A673 (cell line): ENCODE results near the gene SYT7. TPM values are rescaled to one million over a fixed set of nuclear protein-coding genes. Genes with fewer than 3 reads are reported as not detected.
A peak's percentile ranks its signal among the peaks of the same experiment; 100 is the strongest.

Experiments
- BruUV-seq: library from RNA; stranded (reverse); fragments of 400-500 nt; replicated peaks from 2 replicates; lab custom pipeline; 2021; lab: Mats Ljungman, UMichigan
- CTCF ChIA-PET: fragments of 300-600 bp; sonication (Branson Sonifier 250); formaldehyde crosslinking; loops from one replicate; lab custom pipeline; 2022; ENCODE audit warnings: antibody characterized with exemption; lab: Charles Lee
- POLR2A ChIA-PET: fragments of 300-600 bp; sonication (Branson Sonifier 250); formaldehyde crosslinking; loops from one replicate; lab custom pipeline; 2022; ENCODE audit warnings: antibody characterized with exemption; ENCODE audit not compliant: low non-redundant PET; lab: Charles Lee
- DNase-seq: peaks from one replicate; pipeline ENCODE4 v3.0.0-alpha.2; 2015; ENCODE audit warnings: low spot score
- H3K27ac ChIP-seq: fragments of 200-600 bp; sonication (generic); 2 replicates; pipeline ENCODE4 v1.5.1; 2016; ENCODE audit warnings: mixed run types, low read depth, mild to moderate bottlenecking, mixed read lengths, antibody characterized with exemption, low read length; ENCODE audit not compliant: poor library complexity, severe bottlenecking
- H3K27me3 ChIP-seq: fragments of 200-600 bp; sonication (generic); replicated peaks from 2 replicates; pipeline ENCODE4 v1.6.1; 2017; ENCODE audit warnings: mixed run types, low read depth, mild to moderate bottlenecking, mixed read lengths, antibody characterized with exemption, low read length; ENCODE audit not compliant: insufficient read depth, poor library complexity
- H3K36me3 ChIP-seq: fragments of 200-600 bp; sonication (generic); 2 replicates; pipeline ENCODE4 v1.6.1; 2016; ENCODE audit warnings: mixed run types, mild to moderate bottlenecking, mixed read lengths, antibody characterized with exemption, low read length; ENCODE audit not compliant: insufficient read depth, poor library complexity, severe bottlenecking
- H3K4me1 ChIP-seq: fragments of 200-600 bp; sonication (generic); 2 replicates; pipeline ENCODE4 v1.6.1; 2017; ENCODE audit warnings: mixed run types, mild to moderate bottlenecking, mixed read lengths, antibody characterized with exemption, low read length; ENCODE audit not compliant: insufficient read depth, poor library complexity, severe bottlenecking
- H3K4me3 ChIP-seq: fragments of 200-600 bp; sonication (generic); 2 replicates; pipeline ENCODE4 v1.5.1; 2016; ENCODE audit warnings: low read depth, mixed run types, mild to moderate bottlenecking, mixed read lengths, low read length; ENCODE audit not compliant: poor library complexity, severe bottlenecking
- H3K9me3 ChIP-seq: fragments of 200-600 bp; sonication (generic); 2 replicates; pipeline ENCODE4 v1.6.1; 2016; ENCODE audit warnings: mixed run types, low read depth, mild to moderate bottlenecking, mixed read lengths, antibody characterized with exemption, low read length; ENCODE audit not compliant: poor library complexity, severe bottlenecking
- EZH2 ChIP-seq: fragments of 200-600 bp; sonication (generic); IDR thresholded peaks from 2 replicates; pipeline ENCODE4 v1.6.1; 2017; ENCODE audit warnings: borderline replicate concordance, low read depth, mild to moderate bottlenecking, mixed read lengths, antibody characterized with exemption, low read length; ENCODE audit not compliant: poor library complexity, severe bottlenecking
- intact Hi-C: fragments of 100-400 bp; cut with micrococcal nuclease; formaldehyde crosslinking; loops from one replicate; pipeline ENCODE4 v1.10.0; 2022; ENCODE audit not compliant: unreplicated experiment
- total RNA-seq: library from RNA; stranded (reverse); gene quantifications from 2 replicates; pipeline ENCODE4 v1.2.3, GENCODE V29; 2021
- TF ChIP-seq, protein P1 (sequence below): fragments of 300-800, 200-600 bp; sonication (generic); conservative IDR thresholded peaks from 2 replicates; pipeline ENCODE4 v1.5.1; 2017; ENCODE audit warnings: low read depth, mild to moderate bottlenecking, antibody characterized with exemption, low read length, moderate library complexity, mixed read lengths

The SYT7 gene
- total RNA-seq, 1 experiment from 2014 or later: 1.3 TPM

DNA sequence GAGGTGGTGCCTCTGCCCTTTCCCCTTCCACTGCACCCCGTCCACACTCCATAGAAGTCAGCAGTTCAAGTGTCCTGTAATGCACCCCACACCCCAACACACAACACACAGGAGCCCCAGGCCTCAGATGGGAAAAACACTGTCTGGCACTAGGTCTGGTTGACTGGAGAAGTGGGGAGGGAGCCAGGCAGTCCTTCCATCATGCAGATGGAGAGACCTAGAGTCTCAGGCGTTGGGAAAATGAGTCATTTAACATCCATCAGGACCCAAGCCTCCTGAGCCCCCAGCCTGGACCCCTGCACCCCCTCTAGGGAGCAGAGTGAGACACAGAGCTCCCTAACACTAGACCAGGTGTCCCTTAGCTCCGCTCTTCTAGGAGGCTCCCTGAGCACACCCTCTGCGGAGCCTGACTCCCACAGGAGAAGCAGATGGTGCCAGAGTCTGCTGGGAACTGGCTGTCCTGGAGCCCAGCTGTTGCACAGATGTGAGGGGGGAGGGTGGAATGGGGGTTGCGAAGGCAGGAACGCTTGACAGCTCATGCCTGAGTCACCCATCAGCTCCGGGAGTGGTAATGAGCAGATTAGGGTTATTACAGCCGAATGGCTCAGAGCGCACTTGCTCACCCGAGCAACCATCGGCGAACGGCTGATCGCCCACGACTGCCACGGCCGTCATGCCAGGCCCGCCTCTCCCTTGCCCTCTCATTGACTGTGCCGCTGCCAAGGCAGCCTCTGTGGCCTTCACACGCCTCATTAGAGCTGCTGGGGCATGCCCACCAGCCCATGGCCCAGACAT lies 22.1 kb upstream of the SYT7 start:
- peak; percentile 90 for DNase-seq
- H3K9me3 ChIP-seq: no peaks in the 10 kb centered on the region
- ChIA-PET POLR2A (no interaction called here), CTCF (no interaction called here)
- no peaks in the 10 kb centered on the region for H3K27me3 ChIP-seq
- H3K36me3 ChIP-seq: no peaks in the 10 kb centered on the region
- intact Hi-C loops: no loop called here
- BruUV-seq: no TSS peak
- TF ChIP-seq, protein P1, sequence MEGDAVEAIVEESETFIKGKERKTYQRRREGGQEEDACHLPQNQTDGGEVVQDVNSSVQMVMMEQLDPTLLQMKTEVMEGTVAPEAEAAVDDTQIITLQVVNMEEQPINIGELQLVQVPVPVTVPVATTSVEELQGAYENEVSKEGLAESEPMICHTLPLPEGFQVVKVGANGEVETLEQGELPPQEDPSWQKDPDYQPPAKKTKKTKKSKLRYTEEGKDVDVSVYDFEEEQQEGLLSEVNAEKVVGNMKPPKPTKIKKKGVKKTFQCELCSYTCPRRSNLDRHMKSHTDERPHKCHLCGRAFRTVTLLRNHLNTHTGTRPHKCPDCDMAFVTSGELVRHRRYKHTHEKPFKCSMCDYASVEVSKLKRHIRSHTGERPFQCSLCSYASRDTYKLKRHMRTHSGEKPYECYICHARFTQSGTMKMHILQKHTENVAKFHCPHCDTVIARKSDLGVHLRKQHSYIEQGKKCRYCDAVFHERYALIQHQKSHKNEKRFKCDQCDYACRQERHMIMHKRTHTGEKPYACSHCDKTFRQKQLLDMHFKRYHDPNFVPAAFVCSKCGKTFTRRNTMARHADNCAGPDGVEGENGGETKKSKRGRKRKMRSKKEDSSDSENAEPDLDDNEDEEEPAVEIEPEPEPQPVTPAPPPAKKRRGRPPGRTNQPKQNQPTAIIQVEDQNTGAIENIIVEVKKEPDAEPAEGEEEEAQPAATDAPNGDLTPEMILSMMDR: no peak
- TF ChIP-seq EZH2: no peak
- H3K4me1 ChIP-seq: peaks cover 11% of the 10 kb centered on the region
- no peak overlapping the region for H3K4me3 ChIP-seq
- H3K27ac ChIP-seq: no peak overlapping the region

DNA sequence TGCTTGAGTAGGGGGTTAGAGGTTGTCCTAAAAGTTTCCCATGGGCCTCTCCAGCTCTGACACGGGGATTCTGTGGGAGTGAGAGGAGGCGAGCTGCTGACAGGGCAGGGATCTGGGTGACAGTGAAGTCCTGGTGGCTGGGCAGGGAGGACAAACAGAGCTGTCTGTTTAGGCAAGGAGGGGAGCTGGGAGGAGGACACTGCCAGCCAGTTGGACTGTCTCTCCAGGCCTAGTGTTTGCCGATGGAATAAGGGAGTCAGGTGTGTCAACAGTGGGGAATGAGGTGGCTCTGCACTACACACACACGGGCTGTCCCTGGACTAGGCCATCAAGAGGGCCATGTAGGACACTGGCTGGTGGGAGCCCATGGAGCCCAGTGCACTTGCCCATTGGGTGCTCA lies 20.6 kb upstream of the SYT7 start:
- Histone ChIP-seq H3K4me1 (peaks cover 11% of the 10 kb centered on the region), H3K4me3 (no peak overlapping the region), H3K27ac (no peak overlapping the region), H3K36me3 (no peaks in the 10 kb centered on the region), H3K27me3 (no peaks in the 10 kb centered on the region), H3K9me3 (no peaks in the 10 kb centered on the region)
- TF ChIP-seq EZH2: no peak
- TF ChIP-seq, protein P1: no peak
- ChIA-PET CTCF (no interaction called here), POLR2A (no interaction called here)
- DNase-seq: no peak
- intact Hi-C loops: no loop called here
- BruUV-seq: no TSS peak

DNA sequence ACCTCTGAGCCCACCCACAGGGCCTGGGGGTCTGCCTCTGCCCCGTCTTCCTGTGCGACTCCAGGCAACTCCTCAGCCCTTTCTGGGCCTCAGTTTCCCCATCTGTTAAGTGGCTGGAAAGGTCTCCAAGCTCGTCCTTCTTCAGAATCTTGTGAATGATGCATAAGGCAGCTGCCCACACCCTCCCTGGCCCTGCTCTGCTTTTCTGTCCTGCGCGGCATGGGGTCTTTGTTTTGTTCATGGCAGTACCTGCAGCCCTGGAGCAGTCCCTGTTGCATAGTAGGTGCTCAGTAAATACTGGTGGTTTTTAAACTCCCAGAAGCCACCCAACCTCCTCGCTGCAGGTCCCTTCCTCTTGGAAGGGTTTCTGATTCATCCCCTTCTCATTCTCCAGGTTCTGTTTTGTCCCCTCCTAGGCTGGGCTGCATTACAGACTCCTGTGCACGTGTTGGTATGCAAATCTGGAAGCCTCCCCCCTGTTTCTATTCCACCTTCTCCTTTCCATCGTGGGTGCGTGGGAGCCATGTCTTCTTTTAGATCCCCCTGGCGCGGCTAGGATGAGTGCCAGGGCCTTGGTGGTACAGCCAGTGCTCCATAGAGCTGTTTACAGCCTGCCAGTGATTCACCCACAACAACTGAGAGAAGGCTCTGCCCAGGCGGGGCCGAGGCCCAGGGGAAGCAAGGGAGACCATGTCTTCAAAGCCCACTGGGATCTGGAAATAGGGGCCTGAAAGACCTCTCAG lies 19.3 kb upstream of the SYT7 start:
- BruUV-seq: no TSS peak
- H3K27me3 ChIP-seq: no peaks in the 10 kb centered on the region
- peaks cover 11% of the 10 kb centered on the region for H3K4me1 ChIP-seq
- H3K9me3 ChIP-seq: no peaks in the 10 kb centered on the region
- intact Hi-C loops: no loop called here
- H3K4me3 ChIP-seq: no peak overlapping the region
- DNase-seq: no peak
- H3K27ac ChIP-seq: no peak overlapping the region
- ChIA-PET CTCF (no interaction called here), POLR2A (no interaction called here)
- H3K36me3 ChIP-seq: no peaks in the 10 kb centered on the region
- TF ChIP-seq, protein P1: no peak
- no peak for TF ChIP-seq EZH2
